GM21737 (cell line): ENCODE data around the gene DLX4.

ENCODE experiments used
- ATAC-seq: cut with Tn5 transposase; IDR thresholded peaks from one replicate; pipeline ENCODE4 v1.9.1; 2021; ENCODE audit warnings: mild to moderate bottlenecking, moderate library complexity; ENCODE audit not compliant: unreplicated experiment

Gene DLX4

GRCh38 chr17:49946964-49947584 is 21.9 kb upstream of the DLX4 start:
- ATAC-seq, result no peak

DNA sequence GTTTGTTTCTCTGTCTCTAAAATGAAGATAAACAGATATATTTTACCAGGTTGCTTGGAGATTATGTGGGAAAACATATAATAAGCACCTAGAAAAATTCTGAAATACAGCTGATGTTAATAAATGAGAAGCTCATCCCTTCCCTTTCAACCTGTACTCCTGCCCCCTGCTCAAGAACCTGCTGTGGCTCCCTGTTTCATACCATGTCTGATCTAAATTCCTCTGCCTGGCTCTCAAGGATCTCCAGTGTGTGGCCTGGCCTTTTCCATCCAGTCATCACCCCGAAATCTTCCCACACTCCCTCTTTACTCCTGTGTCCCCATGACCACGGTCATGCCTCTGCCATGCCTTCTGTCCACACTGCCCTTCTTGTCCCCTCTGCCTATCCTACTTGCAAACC is 19.4 kb upstream of the DLX4 start:
- ATAC-seq, result no peak

GRCh38 chr17:49951362-49952082 is 17.5 kb upstream of the DLX4 start:
- no peak for ATAC-seq

- no peak for ATAC-seq
Measured at GRCh38 chr17:49952209-49952911, 16.6 kb upstream of the DLX4 start.

DNA sequence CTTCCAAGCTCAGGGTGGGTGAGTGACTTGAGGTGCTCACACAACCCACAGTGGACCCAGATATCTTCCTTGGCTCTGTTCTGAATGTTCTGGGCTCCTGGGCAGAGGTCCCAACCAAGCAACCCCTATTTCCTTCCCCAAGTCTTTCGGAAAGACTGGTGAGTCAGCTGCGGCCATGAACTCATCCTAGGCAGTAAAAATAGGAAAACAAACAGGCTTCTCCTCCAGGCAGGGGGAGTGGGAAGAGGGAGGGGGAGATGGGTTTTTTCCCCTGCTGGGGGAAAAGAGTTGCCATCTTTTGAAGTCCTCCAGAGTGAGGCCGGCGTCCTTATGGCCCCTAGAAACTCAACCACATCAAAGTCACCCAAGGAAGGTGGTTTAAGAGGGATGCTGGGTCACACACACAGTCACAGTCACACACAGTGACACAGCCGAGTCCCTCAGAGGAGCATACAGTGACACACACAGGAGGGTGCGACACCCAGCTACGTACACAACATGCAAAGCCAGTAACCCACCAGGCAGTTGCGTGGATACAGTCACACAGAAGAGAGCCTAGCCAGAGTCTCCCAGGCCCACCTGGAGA is 16.0 kb upstream of the DLX4 start:
- no peak for ATAC-seq

DNA sequence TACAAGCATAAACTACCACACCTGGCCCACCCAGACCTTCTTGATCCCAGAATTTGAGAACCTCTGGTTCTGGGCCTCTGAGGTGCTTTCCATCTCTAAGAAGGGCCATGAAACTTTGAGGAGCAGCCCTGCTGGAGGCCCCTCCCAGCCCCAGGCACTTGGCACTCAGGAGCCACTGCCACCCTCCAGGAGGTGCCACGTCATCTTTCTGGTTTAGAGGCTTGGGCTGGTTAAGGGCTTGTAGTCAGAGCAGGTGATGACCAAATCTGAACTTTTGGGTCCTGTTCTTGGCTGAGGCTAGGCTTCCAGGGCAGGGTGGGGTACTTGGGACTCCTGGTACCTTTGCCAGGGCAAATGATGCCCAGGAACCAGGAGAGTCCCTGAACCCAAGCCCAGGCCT is 13.8 kb upstream of the DLX4 start:
- no peak for ATAC-seq

- no peak for ATAC-seq
Measured at GRCh38 chr17:49956780-49957179, 12.2 kb upstream of the DLX4 start.

DNA sequence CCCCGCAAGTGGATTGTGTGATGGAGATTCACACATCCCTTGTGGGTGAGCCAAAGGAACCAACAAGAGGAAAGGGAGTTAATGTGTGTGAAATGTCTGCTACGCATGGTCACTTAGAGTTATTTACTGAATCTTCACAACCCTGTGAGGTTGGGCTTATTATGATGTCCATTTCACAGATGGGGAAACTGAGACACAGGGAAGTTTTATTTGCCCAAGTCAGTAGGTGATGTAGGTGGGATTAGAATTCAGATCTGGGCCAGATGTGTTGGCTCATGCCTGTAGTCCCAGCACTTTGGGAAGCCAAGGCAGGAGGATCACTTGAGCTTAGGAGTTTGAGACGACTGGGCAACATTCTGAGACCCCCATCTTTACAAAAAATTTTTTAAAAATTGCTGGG is 11.6 kb upstream of the DLX4 start:
- ATAC-seq, result no peak

DNA sequence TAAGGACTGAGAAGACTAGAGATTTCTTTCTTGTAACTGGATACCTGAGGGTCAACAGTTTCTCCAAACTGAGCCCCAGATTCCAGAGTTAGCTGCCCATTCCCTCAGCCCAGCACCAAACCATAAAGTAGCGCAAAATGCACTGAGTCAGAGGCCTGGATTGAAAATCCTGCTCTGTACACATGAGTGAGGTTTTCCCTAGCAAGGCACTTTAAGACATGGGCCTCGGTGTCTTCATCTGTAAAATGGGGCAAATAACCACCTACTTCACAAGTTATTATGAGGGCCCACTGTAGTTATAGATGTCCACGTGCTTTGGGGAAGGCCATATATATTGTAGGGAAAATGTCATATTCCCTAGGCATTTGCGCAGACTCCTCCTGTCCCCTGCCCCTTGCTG is 10.3 kb upstream of the DLX4 start:
- no peak for ATAC-seq

DNA sequence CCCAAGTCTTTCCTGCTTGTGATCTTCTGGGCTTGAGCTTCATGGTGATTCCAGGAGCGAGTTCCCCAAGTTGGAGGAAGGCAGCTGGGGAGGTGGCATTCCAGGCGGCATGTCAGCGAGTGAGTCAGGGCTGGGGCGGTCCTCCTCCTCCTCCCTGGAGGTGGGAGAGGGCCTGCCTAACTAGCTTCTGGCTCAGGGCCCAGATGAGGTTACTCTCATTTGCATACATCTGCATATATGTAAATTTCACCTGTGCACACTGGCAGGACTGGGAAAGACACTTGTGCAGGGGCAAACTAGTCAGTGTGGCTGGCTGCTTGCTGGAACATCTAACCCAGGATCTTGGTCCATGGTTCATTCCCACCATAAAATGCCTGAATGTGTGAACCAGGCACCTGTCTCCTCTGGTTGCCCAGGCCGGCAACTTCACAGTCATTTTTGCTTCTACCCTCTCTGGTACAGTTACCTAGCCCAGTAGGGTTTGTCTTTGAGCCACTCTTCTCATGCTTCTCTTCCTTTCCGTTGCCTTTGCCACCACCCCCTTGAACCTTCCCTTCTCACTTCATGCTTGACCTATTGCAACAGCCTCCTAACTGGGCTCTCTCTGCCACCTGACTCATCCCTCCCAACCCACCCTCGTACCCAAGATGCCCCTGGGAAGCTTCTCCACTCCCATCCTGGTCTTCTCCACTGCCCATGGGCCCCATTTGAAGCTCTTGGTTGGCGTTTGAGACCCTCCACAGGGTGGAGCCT is 9.6 kb upstream of the DLX4 start:
- no peak for ATAC-seq

DNA sequence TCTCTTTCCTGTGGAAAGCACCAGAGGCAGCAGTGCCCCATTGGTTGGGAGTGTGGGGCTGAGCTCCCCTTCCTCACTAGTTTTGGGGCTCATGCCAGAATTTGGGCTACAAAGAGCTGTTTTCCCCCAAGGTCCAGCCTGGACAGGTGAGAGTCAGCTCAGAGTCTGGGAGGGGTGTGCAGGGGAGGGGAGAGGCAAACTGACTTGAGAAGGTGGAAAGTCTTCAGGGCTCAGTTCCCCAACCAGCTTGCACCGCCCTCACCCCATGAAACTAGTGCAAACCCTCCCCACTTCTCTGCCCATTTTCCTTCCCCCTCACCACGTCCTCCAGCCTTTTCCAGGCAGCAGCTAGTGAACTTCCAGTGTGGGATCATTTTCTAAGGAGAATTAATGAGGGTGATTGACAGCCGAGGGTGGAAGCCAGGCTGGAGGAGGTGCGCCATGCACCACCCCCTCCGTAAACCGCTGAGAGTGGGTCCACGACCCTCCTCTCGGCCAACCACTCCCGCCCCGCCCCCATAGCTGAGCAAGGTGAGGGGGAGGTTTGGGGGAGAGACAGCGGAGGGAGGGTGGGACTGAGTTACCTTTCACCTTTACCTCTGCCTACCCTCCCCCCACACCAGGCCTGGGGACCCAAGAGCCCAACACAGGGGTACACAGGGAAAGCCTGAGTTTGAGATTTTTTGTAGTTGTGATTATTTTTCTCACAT is 6.2 kb upstream of the DLX4 start:
- no peak for ATAC-seq

GRCh38 chr17:49963309-49963625 is 5.7 kb upstream of the DLX4 start:
- ATAC-seq, result no peak

DNA sequence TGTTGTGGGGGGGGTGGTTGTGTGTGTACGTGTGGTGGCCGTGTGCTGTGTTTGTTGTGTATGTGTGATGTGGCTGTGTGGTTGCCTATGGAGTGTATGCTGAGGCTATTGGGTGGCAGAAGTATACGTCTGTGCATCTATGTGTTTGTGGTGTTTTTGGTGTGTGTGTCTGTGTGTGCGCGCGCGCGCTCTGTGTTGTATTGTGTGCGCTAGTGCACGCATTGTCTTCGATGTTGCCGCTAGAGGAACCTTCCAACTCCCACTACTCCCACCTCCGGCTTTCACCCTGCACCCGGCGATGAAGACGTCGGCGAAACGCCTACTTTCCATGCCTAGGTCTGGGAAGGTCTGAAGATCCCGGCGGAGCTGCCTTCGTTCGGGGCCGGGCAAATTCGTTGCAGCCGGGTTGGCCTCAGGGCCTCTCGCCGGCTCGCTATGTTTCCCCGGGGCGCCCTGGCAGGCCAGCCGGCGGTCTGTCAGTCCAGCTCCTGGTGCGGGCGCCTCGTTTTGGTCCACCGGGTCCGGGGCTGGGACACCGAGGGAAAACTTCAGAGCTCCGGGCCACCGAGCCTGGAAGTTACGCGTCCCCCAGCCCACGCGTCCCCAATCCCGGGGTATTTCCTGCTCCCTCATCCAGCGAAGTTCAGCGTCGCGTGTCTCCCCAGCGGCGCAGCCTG is 5.2 kb upstream of the DLX4 start:
- ATAC-seq, result no peak

DNA sequence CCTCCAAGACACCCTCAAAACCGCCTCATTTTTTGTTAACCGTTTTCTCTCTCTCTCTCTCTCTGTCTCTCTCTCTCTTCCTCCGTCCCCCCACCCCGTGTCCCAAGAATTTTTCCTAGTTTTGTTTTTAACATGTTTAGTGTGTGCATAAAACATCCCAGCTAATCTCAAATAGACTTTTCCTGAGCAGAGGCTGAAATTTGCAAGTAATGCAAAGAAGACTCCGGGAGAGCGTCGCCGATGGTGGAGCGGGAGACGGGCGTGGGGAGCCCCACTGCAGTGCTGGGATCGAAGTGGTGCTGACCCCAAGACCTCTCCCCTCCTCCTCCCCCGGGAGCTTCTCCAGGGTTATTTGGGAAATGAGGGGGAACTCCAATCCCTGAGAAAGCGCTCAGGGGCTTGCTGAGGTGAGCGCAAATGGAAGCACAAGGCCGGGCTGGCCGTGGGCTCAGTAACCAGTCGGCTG is 4.7 kb upstream of the DLX4 start:
- no peak for ATAC-seq

GRCh38 chr17:49964769-49965523 is 4.0 kb upstream of the DLX4 start:
- ATAC-seq, result no peak

GRCh38 chr17:49965524-49965909 is 3.5 kb upstream of the DLX4 start:
- no peak for ATAC-seq

DNA sequence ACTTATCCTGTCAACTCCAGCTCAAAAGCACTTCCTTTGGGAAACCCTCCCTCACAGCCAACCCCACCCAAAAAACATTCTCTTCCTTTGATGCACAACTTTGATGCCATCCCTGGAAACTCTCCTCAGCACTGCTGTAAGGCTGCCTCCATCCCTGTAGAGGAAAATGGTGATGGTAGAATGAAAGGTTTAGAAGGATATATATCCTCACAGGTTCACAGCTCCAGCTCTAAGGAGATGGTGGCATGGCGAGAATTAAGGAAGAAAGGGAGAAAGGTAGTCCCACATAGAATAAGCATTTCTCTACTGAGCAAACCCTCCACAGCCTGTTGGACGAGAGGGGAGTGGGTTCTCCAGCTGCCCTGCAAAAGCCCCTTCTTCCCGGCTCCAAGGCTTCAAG is 2.2 kb upstream of the DLX4 start:
- no peak for ATAC-seq

GRCh38 chr17:49967205-49967604 is 1.8 kb upstream of the DLX4 start:
- ATAC-seq, result no peak

DNA sequence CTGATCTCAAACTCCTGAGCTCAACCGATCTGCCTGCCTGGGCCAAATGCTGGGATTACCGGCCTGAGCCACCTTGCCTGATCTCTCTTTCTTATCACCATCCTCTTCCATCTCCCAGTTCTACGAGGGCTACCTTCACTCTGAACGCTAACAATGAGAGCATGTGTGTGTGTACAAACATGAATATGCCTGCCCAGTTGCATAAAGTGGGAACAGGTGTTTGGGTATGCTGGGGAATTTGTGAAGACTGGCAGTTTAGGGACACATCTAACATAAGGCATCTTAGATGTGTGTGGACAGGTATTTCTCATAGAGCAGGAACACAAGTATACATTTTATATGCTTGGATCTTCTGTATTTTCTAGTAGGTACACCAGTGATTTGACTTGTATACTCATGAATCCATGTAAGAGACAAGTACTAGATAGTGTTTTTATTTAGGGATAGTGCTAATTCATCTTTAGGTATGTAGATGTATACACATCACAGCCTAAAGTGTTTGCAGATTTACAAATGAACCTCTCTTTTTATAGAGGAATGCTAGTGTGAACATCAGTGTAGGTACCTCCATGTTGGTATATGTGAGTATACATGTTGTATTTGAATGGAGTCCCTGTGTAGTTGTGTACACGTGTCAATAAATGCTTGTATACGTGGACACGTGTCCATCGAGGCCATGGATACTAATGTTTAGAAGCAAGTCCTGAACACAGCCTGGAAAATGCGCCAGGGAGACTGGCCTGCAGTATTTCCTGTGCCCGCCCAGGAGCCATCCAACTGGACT is 1.2 kb upstream of the DLX4 start:
- ATAC-seq, result no peak
